Esophagus muscularis mucosa (tissue), 3 donors: ENCODE results near the gene WNT9A.

Experiments
- POLR2AphosphoS5 ChIP-seq, 2 donors: sonication (generic); formaldehyde crosslinking; IDR thresholded peaks; one replicate each; pipeline ENCODE4 v1.6.1; 2017; ENCODE audit warnings: antibody characterized with exemption in 2 of 2
- TF ChIP-seq, protein P1 (sequence below), 3 experiments: fragments of 200-600 bp in 2 of 3; fragments of 450-650 bp in 1 of 3; sonication (generic) in 2 of 3; IDR thresholded peaks; one replicate each; pipeline ENCODE4 v1.5.1; 2017 to 2019; ENCODE audit warnings: antibody characterized with exemption in 3 of 3, mild to moderate bottlenecking in 2 of 3, moderate library complexity in 1 of 3

DNA sequence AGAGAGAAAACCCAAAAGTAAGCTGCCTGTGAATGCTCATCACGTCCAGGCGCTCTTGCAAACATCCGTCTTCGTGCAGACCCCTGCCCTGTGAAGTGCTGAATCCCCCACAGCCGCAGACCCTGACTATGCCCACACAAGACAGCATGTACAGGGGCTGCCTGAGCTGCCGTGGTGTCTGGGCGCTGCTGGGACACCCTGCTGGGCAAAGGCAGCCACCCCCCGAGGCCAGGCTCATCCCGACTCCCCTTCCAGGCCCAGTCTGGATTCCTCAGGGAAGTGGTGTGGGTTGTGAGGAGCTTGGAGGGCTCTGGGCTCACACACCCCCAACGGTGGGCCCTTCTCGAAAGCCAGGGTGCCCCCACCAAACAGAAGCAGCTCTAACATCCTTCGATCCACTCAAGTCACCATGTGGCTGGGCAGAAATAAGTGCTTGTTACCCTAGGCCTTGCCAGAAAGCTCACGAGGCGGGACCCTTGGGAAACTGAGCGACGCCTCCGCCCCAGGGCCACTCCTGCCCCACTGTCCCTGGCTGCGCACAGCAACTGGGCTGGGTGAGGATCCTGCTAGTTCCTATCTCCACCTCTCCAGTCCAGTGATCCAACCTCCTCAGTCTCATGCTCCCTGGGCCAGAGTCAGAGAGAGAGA is 4.8 kb upstream of the WNT9A start:
- no peak for TF ChIP-seq POLR2AphosphoS5 (IDR thresholded peaks at IDR 0.05)
- TF ChIP-seq, protein P1, sequence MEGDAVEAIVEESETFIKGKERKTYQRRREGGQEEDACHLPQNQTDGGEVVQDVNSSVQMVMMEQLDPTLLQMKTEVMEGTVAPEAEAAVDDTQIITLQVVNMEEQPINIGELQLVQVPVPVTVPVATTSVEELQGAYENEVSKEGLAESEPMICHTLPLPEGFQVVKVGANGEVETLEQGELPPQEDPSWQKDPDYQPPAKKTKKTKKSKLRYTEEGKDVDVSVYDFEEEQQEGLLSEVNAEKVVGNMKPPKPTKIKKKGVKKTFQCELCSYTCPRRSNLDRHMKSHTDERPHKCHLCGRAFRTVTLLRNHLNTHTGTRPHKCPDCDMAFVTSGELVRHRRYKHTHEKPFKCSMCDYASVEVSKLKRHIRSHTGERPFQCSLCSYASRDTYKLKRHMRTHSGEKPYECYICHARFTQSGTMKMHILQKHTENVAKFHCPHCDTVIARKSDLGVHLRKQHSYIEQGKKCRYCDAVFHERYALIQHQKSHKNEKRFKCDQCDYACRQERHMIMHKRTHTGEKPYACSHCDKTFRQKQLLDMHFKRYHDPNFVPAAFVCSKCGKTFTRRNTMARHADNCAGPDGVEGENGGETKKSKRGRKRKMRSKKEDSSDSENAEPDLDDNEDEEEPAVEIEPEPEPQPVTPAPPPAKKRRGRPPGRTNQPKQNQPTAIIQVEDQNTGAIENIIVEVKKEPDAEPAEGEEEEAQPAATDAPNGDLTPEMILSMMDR (IDR thresholded peaks at IDR 0.05): no peak
